Measurements from ENCODE around the gene PLEKHM3. TPM values are rescaled to one million over a fixed set of nuclear protein-coding genes. Genes with fewer than 3 reads are reported as not detected.

The PLEKHM3 gene
- total RNA-seq, 1 donor from 2014 or later = 50.7 TPM

DNA sequence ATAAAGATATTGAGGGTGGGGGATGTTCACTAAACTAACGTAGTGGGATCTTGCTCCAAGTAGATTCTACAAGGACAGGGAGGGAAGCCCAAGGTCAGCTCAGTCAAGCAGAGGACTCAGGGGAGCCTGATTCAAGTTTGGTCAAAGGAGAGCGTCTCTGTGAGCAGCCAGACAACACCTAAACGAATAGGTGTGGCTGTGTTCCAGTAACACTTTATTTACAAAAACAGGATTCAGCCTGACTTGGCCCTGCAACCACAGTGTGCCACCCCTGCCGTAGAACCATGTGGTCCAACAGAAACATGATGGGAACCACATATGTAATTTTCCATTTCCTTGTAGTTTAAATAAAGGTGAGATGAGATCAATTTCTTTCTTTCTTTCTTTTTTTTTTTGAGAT lies 237.5 kb downstream of the PLEKHM3 start:
- no peak for DNase-seq

- no peak for DNase-seq
Observed at GRCh38 chr2:207787017-207787416, 238.3 kb downstream of the PLEKHM3 start.

DNA sequence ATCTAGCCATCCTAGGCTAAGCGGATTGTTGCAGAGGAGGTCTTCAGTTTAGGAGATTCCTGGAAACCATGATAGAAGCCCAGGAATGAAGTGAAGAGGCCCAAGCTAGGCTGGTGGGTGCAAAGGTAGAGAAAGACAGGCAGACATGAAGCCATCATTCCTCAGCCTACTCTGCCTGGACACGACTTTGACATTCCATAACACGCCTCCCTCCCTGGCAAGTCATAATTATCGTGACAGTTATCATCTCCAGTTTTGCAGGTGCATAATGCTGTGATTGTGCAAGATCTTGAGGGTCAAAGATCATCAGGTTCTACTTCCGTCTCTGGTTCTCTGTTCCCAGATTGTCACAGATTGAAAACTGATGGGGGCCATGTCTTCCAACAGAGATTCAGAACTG lies 240.4 kb downstream of the PLEKHM3 start:
- no peak for DNase-seq

DNA sequence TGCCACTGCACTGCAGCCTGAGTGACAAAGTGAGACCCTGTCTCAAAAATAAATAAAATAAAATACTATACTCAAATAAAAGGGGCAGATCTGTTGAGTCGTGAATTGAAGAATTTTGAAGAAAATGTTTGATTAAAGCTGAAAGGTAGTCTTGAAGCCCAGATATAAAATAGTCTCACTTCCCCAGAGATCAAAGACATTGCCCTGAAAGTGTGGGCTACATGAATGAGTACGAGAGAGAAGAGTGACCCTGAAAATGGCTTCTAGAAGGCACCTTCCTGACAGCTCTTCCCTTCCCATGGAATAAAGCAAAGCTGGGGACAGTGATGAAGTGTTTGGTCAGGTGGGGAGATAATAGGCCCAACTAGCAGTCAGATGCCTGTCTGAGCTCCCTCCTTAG lies 241.8 kb downstream of the PLEKHM3 start:
- DNase-seq = no peak

DNA sequence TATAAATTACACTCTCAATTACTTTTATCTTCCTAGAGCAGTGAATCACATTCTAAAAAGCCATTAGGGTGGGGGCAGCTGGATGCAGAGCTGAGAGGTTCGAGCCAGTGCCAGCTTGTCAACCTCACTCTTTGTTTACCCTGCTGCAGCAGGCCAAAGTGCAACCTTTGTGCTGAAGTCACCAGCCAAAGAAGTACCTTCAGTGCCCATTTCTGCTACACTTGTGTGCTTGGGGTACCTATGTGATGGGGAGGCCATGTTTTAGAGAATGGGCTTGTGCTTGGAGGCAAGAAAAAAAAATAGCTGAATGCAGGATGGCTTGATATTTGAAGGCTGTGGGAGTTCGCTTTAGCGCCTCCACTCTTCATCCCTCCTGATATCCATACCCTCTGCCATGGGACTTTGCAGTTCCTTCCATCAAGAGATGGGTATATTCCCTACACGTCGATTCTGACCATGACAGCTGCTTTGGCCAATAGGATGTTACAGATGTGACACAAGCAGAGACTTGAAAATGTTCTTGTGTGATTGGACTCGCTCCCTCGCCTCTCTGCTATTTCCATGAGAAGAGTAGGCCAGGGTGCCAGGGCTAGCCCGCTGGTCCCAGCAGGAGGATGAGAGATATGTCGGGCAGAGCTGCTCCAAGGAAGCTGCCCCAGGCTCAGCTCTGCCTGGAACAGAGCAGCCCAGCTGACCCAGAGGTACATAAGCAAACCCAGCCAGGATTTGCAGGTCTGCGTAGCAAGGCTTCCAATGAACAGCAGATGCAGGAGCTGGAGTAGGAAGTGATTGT lies 242.9 kb downstream of the PLEKHM3 start:
- DNase-seq = no peak

- DNase-seq = no peak
Observed at GRCh38 chr2:207779523-207779922, 245.8 kb downstream of the PLEKHM3 start.

DNA sequence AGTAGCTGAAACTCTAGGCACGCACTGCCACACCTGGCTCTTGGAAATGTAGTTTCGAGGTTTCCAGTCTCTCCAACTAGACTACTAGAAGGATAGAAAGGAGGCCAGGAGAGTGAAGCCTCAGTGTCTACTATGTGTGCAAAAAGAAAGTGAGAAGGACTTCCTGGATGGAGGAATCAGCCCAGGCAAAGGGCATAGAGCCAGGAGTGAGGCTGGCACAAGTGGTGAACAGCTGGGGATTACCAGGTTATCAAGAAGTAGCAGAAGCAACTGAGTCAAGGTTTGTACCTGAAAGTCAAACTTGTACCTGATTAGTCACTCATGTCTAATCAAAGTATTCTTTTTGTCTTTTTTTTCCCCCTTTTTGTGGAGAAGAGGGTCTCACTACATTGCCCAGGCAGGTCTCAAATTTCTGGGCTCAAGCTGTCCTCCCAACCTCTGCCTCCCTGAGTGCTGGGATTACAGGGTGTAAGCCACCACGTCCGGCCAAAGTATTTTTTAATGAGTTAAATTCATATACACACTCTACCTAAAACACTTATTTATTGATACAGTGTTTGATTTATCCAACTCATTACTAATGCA lies 246.9 kb downstream of the PLEKHM3 start:
- no peak for DNase-seq

DNA sequence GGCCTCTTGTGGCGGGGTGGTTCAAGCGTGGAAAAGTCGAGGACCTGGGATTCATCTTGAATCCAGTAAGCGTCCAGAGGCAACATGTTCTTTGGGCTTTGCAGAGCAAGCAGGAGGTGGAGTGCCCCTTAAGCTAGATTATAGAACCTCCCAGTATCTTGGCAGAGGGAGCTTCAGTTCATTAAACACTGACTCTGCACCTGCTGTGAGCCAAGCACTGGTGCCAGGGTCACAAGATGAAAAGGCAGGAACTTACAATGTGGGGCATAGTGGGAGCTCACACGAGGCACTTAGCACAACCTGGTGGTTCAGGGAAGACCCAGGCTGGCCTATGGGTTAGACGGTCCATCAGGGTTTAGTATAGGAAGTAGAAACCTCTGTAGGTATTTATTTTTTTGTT lies 248.2 kb downstream of the PLEKHM3 start:
- DNase-seq = no peak

DNA sequence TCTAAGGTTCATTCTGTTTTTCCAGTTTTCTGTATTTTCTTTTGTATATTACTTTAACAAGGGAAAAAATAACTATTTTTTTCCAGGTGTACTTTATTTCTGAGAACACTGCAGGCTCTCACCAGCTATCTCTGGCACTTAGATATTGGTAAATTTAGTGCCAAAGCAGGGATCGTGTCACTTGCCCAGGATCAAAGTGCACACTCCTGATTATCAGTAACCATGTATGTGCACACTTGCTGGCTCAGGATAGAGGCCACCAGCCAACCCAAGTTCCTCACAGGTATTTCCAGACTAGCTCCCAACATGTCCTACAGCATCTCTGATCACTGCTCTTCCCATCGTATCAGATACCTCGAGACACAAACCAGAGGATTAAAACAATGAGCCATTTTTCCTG lies 249.9 kb downstream of the PLEKHM3 start:
- no peak for DNase-seq

GRCh38 chr2:207772844-207773205 lies 252.5 kb downstream of the PLEKHM3 start:
- DNase-seq = no peak

DNA sequence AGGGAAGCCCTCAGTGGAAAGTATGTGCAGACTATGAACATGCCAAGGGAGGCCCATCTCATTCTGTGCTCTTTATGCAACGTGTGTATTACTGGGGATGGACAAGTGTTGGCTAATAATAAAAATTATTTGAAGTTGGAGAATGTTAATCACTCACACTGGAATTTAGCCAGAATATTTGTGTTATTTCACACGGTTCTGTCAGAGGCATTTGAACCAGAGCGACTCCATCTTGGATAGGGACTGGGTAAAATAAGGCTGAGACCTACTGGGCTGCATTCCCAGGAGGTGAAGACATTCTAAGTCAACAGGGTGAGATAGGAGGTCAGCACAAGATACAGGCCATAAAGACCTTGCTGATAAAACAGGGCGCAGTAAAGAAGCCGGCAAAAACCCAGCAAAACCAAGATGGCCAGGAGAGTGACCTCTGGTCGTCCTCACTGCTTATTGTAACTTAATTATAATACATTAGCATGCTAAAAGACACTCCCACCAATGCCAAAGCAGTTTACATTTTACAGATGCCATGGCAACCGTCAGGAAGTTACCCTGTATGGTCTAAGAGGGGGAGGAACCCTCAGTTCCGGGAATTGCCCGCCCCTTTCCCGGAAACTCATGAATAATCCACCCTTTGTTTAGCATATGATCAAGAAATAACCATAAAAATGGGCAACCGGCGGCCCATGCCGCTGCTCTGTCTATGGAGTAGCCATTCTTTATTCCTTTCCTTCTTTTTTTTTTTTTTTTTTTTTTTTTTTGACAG lies 253.1 kb downstream of the PLEKHM3 start:
- no peak for DNase-seq

DNA sequence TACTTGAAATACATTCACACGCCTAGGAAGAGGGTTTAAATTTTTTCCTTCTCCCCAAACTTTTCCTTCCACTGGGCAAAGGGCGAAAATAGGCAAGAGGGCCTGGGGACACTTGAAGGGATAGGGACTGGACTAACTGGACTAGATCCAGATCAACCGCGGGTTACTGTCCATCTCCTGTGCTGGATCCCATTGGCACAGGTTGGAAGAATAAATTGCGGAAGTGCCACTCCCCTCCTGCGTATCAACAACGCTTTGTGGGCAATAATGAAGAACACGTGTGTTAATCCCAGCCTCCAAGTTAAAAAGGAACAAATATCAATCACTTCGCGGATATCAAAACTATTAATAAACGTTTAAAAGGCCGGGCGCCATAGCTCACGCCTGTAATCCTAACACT lies 253.9 kb downstream of the PLEKHM3 start:
- no peak for DNase-seq

Small RNA genes lying within 50 kb of the gene (small RNA-seq; reads per million reads assigned to genes)
- not detected for gene RNA5SP116
- not detected for gene RNU6-360P

Other genes with a start within 250 kb of the PLEKHM3 start
- 1.7 TPM for gene CRYGD, start 99.0 kb upstream of the PLEKHM3 start, total RNA-seq
- gene CRYGC, start 104.3 kb upstream of the PLEKHM3 start, total RNA-seq = not detected
- not detected for gene CRYGB, start 120.6 kb upstream of the PLEKHM3 start, total RNA-seq
- not detected for gene CRYGA, start 138.1 kb upstream of the PLEKHM3 start, total RNA-seq
- 28.7 TPM for gene C2orf80, start 164.5 kb upstream of the PLEKHM3 start, total RNA-seq
- 210 TPM for gene IDH1, start 229.5 kb upstream of the PLEKHM3 start, total RNA-seq
- 57.1 TPM for gene PIKFYVE, start 240.7 kb upstream of the PLEKHM3 start, total RNA-seq